Lower leg skin (tissue), 3 donors: Measurements from ENCODE around the gene BUB1.
"Not testable (repeated sequence)": the region's sequence is repeated elsewhere in the genome, so short reads cannot be mapped to it uniquely, and the experiment has no call there.

ENCODE experiments used
- CTCF ChIP-seq, 3 donors: fragments of 450-650 bp; IDR thresholded peaks; one replicate each; pipeline ENCODE4 v1.5.1; 2016; ENCODE audit warnings: antibody characterized with exemption in 3 of 3, mild to moderate bottlenecking in 3 of 3, moderate library complexity in 2 of 3
- POLR2A ChIP-seq, 2 donors: fragments of 450-650 bp; IDR thresholded peaks; one replicate each; pipeline ENCODE4 v1.6.1; 2016 to 2017; ENCODE audit warnings: antibody characterized with exemption in 2 of 2, mild to moderate bottlenecking in 1 of 2, moderate library complexity in 1 of 2

- TF ChIP-seq CTCF, POLR2A (IDR thresholded peaks at IDR 0.05): not testable (repeated sequence)
Measured at GRCh38 chr2:110605057-110605456, 72.8 kb downstream of the BUB1 start.
